Adrenal gland (tissue), 12 donors: ENCODE data around the gene GADD45G. TPM values are rescaled to one million over a fixed set of nuclear protein-coding genes. Genes with fewer than 3 reads are reported as not detected.

Source experiments
- DNase-seq, 7 donors: peaks; one replicate each; pipeline ENCODE4 v3.0.0-alpha.2; 2019 to 2020
- H3K27ac ChIP-seq, 5 donors: fragments of 200-600 bp; sonication (generic) in 4 of 5; 1 replicate in 3 of 5; 2 replicates in 2 of 5; pipeline versions ENCODE4 v1.5.1 to v1.8.0; 2016 to 2020; ENCODE audit warnings: mild to moderate bottlenecking in 1 of 5
- H3K27me3 ChIP-seq: fragments of 200-600 bp; 2 replicates; pipeline ENCODE4 v1.8.0; 2021
- H3K36me3 ChIP-seq, 2 donors: fragments of 200-600 bp; replicated peaks in 1 of 2; 1 replicate in 1 of 2; 2 replicates in 1 of 2; pipeline versions ENCODE4 v1.5.1 to v1.8.0; 2018 to 2022
- H3K4me1 ChIP-seq, 2 donors: fragments of 200-600 bp; replicated peaks in 1 of 2; 1 replicate in 1 of 2; 2 replicates in 1 of 2; pipeline versions ENCODE4 v1.5.1 to v1.8.0; 2018 to 2021
- H3K4me3 ChIP-seq, 4 donors: fragments of 200-600 bp; sonication (generic) in 3 of 4; one replicate each; pipeline ENCODE4 v1.5.1; 2016 to 2018
- H3K9me3 ChIP-seq, 3 donors: fragments of 200-600 bp; sonication (generic) in 1 of 3; replicated peaks in 1 of 3; 1 replicate in 2 of 3; 2 replicates in 1 of 3; pipeline versions ENCODE4 v1.5.1 to v1.8.0; 2016 to 2021
- POLR2A ChIP-seq, 2 donors: fragments of 450-650 bp; IDR thresholded peaks; one replicate each; pipeline ENCODE4 v1.6.1; 2017; ENCODE audit warnings: antibody characterized with exemption in 2 of 2, mild to moderate bottlenecking in 2 of 2, moderate library complexity in 1 of 2
- WGBS, 4 donors: extraction: QIAGEN DNeasy Blood & Tissue Kit in 2 of 4; methylation state at CpG; one replicate each; pipeline versions ENCODE4 v1.1.5 to v1.1.7; 2013 to 2017; 5-methylcytosine and 5-hydroxymethylcytosine counted together
- intact Hi-C, 2 donors: fragments of 100-400 bp; cut with DNase I; formaldehyde crosslinking; loops; one replicate each; pipeline versions ENCODE4 v1.14.1 to v1.15.0; 2022 to 2023
- polyA plus RNA-seq, 3 donors: library from polyadenylated mRNA; stranded (reverse); fragments of 200-250 nt in 2 of 3; fragments of 350-450 nt in 1 of 3; fragmentation: Illumina TruSeq in 1 of 3; extraction: RNeasy Lipid Tissue Mini Kit (QIAGEN cat#74804) in 1 of 3; gene quantifications; one replicate each; pipeline ENCODE4 v1.2.3, GENCODE V29; 2013 to 2014
- total RNA-seq, 9 donors: library from RNA; depleted of rRNA in 4 of 9; stranded (reverse); fragments of >200 nt in 4 of 9; fragments of 120-200 nt in 1 of 9; fragmentation: NEBNext Ultra II Directional in 1 of 9; extraction: Animal tissue kit (Norgen Biotek cat#: 25700) in 1 of 9; gene quantifications; one replicate each; pipeline versions ENCODE4 v1.1.0 to v1.2.4, GENCODE V29; 2013 to 2023
- TF ChIP-seq, protein P1 (sequence below), 6 experiments: fragments of 450-650 bp in 4 of 6; fragments of 200-600 bp in 2 of 6; sonication (generic) in 1 of 6; IDR thresholded peaks; 1 replicate in 5 of 6; 2 replicates in 1 of 6; pipeline versions ENCODE4 v1.5.1 to v1.8.0; 2016 to 2021; ENCODE audit warnings: antibody characterized with exemption in 6 of 6, mild to moderate bottlenecking in 2 of 6, moderate library complexity in 1 of 6
- donor health status: healthy with polysubstance abuse.
- donor health status: Bipolar disorder and iron deficiency.
- donor health status: DM: yes; HTN: yes; CAD: no.
- donor health status: DM: no; HTN: no; CAD: no.
- donor health status: DM: no; HTN: no; CAD: no.
- donor health status: DM: yes; HTN: yes; CAD: no.

The GADD45G gene
- total and polyA plus RNA-seq, 12 donors: 3.3 to 294 (median 93.3) TPM

DNA sequence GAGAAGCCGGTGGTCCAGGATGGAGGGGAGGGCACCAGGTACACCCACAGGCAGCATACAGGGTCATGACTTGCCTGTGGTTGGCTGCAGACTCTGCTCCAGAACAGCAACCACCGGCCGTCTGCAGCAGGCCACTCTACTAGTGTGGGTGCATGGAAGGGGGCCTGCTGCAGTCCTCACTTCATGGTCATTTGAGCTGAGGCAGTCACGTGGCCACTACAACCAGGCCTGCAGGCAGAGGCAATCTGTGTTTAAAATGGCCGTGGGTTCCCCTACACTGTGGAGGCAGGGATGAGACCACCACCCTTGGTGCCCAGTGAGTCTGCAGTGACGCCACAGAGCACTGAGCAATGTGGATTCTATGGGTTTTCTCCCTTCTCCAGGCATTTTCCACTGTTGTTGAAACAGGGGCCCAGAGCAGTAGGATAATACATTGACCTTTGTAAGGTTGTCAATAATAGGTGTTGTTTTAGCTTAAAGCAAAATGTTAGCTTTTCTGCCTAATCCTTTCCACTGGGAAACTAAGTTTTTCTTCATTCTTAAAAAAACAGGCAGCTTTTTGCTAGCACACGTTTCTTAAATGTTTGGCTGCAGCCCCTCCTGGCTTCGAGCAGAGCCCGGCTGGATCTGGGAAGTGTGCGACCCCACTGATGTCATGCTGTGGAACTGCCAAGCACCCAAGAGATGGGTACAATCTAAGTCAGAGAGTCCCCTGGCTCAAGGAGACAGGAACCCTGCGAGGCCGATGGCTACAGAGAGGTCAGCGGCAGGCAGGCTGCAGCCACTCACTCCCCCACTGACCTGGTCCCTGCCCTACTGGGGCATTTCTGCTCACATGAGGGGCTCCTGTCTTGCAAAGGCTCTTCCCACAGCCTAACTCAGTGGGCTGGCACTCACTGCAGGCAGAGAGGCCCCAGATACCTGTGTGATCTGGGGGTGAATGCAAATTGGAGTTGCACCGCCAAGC, 21.2 kb downstream of the GADD45G start:
- Histone ChIP-seq H3K27ac (no peak overlapping the region), H3K9me3 (no peaks in the 10 kb centered on the region), H3K4me3 (no peak overlapping the region), H3K36me3 (no peaks in the 10 kb centered on the region), H3K27me3 (no peaks in the 10 kb centered on the region), H3K4me1 (peaks cover 0 to 11% of the 10 kb centered on the region in 2 donors)
- WGBS, 4 donors: 85 to 91% (median 89%) methylated on average over 10 to 14 of the region's 14 CpGs
- DNase-seq: no peak
- TF ChIP-seq, protein P1, sequence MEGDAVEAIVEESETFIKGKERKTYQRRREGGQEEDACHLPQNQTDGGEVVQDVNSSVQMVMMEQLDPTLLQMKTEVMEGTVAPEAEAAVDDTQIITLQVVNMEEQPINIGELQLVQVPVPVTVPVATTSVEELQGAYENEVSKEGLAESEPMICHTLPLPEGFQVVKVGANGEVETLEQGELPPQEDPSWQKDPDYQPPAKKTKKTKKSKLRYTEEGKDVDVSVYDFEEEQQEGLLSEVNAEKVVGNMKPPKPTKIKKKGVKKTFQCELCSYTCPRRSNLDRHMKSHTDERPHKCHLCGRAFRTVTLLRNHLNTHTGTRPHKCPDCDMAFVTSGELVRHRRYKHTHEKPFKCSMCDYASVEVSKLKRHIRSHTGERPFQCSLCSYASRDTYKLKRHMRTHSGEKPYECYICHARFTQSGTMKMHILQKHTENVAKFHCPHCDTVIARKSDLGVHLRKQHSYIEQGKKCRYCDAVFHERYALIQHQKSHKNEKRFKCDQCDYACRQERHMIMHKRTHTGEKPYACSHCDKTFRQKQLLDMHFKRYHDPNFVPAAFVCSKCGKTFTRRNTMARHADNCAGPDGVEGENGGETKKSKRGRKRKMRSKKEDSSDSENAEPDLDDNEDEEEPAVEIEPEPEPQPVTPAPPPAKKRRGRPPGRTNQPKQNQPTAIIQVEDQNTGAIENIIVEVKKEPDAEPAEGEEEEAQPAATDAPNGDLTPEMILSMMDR (IDR thresholded peaks at IDR 0.05): no peak
- no peak for TF ChIP-seq POLR2A (IDR thresholded peaks at IDR 0.05)
- intact Hi-C loops: no loop called here

DNA sequence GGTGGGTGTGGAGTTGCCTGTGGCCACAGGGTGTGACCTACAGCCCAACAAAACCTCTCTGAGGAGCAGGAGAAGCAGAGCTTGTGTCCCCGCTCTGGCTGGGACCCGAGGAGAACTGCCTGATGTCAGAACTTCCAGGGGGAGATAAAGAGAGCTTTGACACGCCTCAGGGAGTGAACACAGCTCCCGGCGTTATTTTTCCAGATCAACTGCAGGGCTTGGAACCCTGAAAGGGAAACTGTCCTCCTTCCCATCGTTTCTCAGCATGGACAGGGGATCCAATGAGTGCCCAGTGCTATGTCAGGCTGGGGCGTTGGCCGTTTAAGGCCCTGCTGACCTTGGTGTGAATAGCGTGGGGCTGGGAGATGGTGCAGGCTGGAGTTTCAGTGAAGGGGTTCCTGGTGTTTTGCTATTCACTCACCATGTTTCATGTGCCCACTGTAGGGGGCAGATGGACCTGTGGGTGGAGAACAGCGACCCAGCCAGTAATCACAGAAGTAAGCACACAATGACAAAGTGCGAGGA, 22.0 kb downstream of the GADD45G start:
- TF ChIP-seq POLR2A (IDR thresholded peaks at IDR 0.05): no peak
- TF ChIP-seq, protein P1 (IDR thresholded peaks at IDR 0.05): no peak
- Histone ChIP-seq H3K4me1 (peaks cover 0 to 11% of the 10 kb centered on the region in 2 donors), H3K27ac (no peak overlapping the region), H3K4me3 (no peak overlapping the region), H3K9me3 (no peaks in the 10 kb centered on the region), H3K36me3 (no peaks in the 10 kb centered on the region), H3K27me3 (no peaks in the 10 kb centered on the region)
- intact Hi-C loops: no loop called here
- WGBS, 4 donors: 59 to 78% (median 68%) methylated on average over 5 to 11 of the region's 11 CpGs
- DNase-seq: no peak

DNA sequence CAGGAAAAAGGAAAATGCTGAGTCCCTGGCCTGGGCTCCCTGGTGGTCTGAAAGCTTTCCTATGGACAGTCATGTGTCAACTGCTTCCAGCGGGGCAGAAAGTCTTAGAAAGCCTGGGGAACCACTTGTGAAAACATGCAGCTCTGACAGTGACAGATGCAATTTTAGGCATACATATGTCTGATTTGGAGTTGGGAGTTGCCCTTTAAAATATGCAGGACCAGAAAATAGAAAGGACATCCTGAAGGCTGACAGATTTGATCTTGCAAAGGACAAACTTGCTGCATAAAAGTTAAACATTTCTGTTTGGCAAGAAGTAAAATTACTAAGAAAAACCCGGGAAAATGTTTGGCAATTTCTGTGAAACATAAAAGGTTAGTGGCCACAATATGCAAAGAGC, 23.8 kb downstream of the GADD45G start:
- no peak overlapping the region for H3K4me3 ChIP-seq
- TF ChIP-seq POLR2A (IDR thresholded peaks at IDR 0.05): no peak
- TF ChIP-seq, protein P1 (IDR thresholded peaks at IDR 0.05): no peak
- H3K27ac ChIP-seq: no peak overlapping the region
- H3K27me3 ChIP-seq: no peaks in the 10 kb centered on the region
- no peaks in the 10 kb centered on the region for H3K36me3 ChIP-seq
- no peak for DNase-seq
- intact Hi-C loops: no loop called here
- 73 to 83% (median 75%) methylated on average over 2 of the region's 2 CpGs for WGBS, 4 donors
- H3K9me3 ChIP-seq: no peaks in the 10 kb centered on the region
- H3K4me1 ChIP-seq: peaks cover 0 to 5% of the 10 kb centered on the region in 2 donors

DNA sequence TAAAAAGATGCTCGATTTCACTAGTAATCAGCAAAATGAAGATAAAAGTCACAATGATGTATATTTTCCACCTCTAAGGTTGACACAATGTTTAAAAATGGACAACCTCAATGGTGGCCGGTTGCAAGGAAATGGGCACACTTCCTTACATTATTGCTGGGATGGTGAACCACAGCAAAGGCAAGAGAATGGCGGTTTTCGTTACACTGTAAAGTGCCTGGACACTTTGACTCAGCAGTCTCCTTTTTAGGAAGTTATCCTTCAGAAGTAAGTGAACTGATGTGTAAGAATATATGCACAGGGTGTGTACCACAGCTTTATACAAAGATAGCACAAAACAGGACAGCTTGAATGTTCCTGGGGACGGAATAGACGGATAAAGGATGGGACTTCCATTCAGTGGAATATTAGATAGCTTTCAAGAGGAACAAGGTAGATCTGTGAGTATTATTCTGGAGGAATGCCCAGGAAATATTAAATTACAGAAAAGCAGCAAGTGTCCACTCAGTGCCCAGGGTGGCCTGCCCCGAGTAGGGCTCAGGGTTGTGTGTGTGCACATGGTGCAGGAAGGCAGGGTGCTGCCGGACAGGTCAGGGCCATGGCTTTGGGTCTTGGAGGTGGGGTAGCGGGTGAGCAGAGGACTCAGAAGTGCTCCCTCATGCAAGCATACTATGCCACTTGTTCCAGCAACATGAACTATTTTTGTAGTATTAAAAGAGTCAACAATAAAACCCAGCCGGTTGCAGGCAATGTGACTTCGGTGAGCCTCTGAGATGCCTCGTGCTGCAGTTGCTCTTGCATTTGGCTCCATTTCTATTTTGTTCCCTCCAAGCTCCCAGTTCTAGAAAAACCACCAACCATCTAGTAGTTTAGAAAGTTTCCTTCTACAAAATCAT, 24.5 kb downstream of the GADD45G start:
- H3K4me3 ChIP-seq: no peak overlapping the region
- H3K9me3 ChIP-seq: no peaks in the 10 kb centered on the region
- WGBS, 4 donors: 82 to 88% (median 85%) methylated on average over 12 of the region's 12 CpGs
- intact Hi-C loops: no loop called here
- TF ChIP-seq POLR2A (IDR thresholded peaks at IDR 0.05): no peak
- TF ChIP-seq, protein P1 (IDR thresholded peaks at IDR 0.05): no peak
- DNase-seq: no peak
- no peaks in the 10 kb centered on the region for H3K27me3 ChIP-seq
- no peaks in the 10 kb centered on the region for H3K36me3 ChIP-seq
- H3K27ac ChIP-seq: no peak overlapping the region
- peaks cover 0 to under 1% of the 10 kb centered on the region in 2 donors for H3K4me1 ChIP-seq
